ENCODE data around the gene KAT7. TPM values are rescaled to one million over a fixed set of nuclear protein-coding genes. Genes with fewer than 3 reads are reported as not detected.

KAT7 gene
- polyA plus RNA-seq (2012; ENCODE audit: insufficient read depth, insufficient read length) = 53.9 TPM

DNA sequence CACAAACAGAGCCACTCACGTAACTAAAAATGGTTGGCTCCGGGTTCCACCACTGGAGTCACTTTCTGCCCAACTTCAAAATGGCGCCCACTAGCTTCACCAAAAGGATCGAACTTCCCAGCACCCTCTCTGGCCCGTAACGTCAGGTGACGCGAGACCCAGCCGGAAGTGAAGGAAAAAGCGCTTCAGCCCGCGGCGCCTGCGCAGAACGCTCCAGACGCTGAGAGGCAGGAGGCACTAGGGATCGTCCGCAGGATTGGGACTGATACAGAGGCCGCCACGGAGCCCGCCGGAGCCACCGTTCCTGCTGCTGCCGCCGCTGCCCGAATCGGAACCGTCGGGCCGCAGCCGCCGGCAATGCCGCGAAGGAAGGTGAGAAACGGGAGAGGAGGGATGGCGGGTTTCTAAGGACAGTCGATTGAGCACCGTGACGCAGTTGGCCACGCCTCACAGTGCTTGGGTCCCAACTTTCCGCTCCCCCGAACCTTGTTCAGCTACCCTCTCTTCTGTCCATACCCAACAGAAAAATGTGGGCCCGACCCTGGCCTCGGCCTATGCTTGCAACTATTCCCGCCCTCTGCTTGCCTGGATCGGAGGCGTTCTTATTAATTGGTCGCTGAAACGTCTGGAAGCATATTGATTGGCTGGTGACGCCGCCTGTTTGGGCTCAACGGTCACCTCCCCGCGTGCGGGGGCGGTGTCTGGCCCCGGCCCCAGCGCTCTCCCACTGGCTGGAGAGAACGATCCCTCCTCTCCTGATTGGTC lies at the start of gene KAT7:
Gene KAT7, plus strand, starts transcription at position 204 of the 765 bp plus-strand sequence. Its CDS starts 154 bp downstream, at position 358.
- peak; percentile 100 for DNase-seq (ENCODE audit: low read depth, low spot score)
- peak within 1 kb of the TSS; percentile 97 for H3K4me3 ChIP-seq (ENCODE audit: low read length)

DNA sequence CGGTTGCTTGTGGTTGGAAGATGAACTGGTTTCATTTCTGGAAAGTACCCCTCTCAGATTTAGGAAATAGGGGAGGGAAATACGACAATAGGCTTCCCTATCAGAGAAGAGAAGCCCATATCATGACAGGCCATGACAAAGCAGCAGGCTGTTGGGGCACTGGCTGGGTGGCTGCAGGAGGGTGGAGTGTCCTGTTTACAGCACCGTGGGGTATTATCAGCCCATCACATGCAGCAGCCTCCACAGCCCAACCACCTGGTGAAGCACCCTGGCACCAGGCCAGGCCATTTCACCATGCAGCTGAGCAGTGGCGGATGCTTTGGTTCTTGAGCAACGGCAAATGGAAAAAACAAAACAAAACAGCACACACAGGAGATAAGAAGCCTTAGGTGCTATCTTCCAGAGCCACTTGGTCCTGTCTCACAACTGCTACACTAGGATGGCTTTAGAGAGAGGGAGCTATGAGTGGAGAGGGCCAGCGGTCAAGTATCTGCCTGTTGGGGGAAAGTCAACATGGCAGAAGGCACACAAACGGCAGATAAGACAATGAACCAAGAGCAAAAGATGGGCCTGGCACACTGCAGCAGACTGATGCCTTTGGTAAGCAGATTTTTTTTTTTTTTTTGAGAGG lies 48.7 kb upstream of the KAT7 start:
- peak overlapping the region; percentile 79 for H3K4me3 ChIP-seq (ENCODE audit: low read length)
- DNase-seq (ENCODE audit: low read depth, low spot score) = peak; percentile 99

DNA sequence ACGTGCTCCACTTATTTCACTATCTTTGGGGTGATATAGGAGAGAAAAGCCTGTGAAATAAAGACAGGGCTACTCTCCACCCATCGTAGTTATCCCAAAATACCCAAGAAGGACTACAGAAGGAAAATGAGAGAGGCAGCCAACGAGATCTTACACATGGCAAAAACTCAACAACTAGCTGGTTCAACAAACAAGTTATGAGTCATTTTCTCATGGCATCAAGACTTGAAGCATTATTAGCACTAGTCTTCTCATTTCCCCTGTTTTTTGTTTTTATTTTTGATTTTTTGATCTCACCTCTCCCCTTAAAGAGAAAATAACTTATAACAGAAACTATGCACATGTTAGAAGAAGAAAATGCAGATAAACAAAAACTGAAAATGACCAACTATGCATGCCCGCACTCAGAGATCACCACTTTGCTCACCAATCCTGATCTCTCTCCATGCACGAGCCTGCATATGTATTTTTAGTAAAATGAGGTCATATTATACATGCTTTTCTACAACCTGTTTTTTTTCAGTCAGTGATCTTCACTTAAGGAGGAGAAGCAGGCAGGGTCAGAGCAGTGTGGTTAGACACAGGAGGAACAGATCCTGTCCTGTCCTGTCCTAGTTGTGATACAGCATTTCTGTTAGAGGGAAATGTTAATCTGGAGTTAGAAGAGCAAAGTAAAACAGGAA lies 47.3 kb upstream of the KAT7 start:
- H3K4me3 ChIP-seq (ENCODE audit: low read length) = peak overlapping the region; percentile 79
- no peak for DNase-seq (ENCODE audit: low read depth, low spot score)

DNA sequence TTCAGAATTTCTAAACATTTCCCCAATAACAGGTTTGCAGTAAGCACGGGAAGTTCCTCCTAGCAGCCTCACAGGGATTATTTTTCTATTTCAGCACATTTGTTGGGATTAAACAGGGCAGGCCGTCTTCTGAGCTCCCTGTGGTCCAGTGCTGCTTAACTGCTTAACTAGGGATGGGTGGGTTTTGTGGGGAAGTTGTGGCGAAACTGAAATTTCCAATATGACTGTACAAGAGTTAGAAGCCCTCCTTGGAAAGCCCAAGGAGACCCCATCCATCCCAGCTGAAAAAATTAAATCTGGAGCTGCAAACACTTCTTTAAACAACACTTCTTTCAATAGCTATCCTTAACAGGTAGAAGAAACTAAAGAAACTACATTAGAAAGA lies 46.8 kb upstream of the KAT7 start:
- DNase-seq (ENCODE audit: low read depth, low spot score) = no peak
- peak overlapping the region; percentile 79 for H3K4me3 ChIP-seq (ENCODE audit: low read length)

DNA sequence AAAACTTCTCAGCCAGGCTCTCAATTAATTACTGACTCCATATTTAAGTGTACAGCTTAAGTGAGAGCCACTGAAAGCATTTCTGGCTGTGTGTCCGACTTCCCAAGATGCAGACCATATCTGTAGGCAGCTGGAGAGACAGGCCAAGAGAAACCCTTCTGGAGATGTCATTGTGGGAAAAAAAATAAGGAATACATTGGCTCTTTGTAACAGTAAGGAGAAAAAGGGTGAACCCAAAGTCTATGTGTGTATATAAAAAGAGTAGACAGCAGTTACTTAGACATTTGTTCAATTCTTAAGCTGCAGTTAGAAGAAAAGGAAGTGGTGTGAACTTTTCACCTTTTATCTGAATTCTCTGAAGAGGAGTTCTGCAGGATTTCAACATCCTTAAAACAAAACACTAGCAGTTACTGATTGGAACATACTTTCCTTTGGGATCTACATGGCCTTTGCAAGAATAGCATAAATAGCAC lies 46.3 kb upstream of the KAT7 start:
- peak; percentile 73 for DNase-seq (ENCODE audit: low read depth, low spot score)
- H3K4me3 ChIP-seq (ENCODE audit: low read length) = peak overlapping the region; percentile 79

DNA sequence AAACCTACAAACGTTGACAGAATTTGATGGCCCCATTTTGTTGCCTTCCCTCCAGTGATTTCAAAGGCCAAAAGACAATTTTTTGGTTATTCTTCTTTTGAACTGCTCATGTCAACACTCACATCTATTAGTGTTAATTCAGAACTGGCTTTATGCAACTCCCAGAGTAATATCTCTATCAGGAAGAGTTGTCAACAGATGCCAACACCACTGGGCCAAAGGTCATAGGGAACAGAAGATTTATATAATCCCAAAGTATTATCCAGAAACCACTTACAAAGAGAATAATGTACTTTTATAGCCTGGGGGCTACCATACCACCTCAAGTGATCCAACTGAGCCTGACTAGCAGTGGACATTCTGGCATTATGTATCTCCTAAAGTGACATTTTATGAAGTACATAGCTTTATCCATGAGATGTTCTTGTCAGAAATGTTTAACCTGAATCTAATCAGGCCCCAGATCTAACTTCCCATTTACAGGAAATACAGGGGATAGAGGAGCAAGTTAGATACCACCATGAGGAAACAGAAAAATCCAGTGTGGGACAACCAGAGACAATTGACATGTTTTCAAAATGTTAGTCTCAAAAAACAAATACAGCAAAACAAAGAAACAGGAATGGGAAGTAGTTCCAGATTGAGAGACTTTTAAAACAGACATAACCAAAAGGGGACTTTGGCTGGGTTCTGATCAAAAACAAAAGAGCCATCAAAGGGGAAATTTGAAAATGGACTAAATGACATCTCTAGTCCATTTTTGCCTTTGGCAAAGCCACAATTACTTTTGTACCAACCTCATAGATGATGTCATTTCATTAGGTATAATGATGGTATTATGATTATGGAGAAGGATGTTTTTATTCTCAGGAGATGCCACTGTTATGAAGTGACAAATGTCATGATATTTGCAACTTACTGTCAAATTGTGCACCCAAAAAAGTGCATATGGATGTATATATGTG lies 43.0 kb upstream of the KAT7 start:
- H3K4me3 ChIP-seq (ENCODE audit: low read length) = no peak overlapping the region; the same call in 1 of the 2 replicates
- DNase-seq (ENCODE audit: low read depth, low spot score) = no peak

DNA sequence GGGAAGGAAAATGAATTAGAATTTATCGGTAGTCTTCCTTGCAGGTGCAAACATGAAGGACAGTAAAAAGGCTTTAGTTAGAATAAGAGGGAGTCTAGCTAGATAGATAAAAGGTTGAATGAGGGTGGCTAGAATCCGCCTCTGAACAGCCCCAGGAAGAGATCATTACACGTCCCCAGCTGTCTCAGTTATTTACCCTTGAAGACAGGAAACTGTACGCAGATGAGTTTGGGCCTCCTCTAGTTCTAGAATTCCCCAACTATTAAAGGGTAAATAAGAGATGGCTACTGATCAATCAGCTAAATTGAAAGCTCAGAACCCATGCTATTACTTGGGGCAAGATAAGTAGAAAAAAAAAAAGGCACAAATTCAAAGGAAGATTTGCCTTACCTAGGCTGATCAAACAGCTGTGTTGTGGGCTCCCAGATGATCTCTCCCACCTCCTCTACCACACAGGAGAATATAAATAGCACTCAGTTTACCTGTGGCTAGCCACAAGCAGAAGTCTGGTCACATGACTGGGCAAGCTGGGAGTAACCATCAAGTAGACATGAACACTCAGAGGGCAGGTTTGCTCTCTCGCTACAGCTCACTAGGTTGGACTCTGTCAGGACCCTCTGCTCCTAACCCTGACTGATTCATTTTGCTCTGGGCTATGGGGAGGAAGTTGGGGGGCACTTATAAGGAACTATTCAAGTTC lies 41.5 kb upstream of the KAT7 start:
- peak; percentile 76 for DNase-seq (ENCODE audit: low read depth, low spot score)
- peak overlapping the region; percentile 32 for H3K4me3 ChIP-seq (ENCODE audit: low read length)

DNA sequence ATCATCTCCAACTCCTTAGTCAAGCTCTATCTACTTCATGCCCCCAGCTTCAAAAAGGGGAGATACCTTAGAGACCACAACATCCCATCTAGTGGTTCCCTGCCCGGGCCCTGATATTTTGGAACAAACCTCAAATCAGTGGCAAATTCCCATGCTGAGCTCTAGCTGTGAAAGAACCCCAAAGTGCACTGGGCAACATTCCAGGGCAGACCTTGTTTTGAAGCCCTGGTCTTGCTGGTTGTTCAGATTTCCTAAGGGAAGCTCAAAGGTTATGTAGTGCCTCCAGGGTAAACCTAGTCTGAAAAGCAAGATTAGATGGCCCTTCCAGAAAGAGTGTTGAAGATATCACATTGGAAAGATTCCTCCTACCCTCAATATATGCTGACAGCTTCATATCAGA lies 40.8 kb upstream of the KAT7 start:
- H3K4me3 ChIP-seq (ENCODE audit: low read length) = peak overlapping the region; percentile 32
- DNase-seq (ENCODE audit: low read depth, low spot score) = no peak

DNA sequence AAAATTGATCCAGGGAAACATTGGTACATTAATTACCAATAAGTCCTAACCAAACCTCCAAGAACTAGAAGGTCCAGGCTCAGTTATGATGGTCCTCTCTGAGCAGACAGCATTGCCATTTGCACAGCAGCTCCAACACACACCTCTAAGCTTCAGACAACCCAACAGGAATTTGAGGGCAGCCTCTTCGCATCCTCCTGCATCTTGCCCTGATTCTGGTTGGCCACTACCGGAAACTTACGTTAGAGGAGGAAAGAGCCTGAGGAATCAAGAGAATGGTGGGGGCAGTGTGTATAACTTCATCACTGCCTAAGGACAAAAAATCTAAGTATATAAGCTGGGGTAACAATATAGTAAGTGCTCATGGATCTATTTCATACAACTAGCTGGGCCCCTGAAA lies 40.3 kb upstream of the KAT7 start:
- H3K4me3 ChIP-seq (ENCODE audit: low read length) = peak overlapping the region; percentile 32
- peak; percentile 84 for DNase-seq (ENCODE audit: low read depth, low spot score)

DNA sequence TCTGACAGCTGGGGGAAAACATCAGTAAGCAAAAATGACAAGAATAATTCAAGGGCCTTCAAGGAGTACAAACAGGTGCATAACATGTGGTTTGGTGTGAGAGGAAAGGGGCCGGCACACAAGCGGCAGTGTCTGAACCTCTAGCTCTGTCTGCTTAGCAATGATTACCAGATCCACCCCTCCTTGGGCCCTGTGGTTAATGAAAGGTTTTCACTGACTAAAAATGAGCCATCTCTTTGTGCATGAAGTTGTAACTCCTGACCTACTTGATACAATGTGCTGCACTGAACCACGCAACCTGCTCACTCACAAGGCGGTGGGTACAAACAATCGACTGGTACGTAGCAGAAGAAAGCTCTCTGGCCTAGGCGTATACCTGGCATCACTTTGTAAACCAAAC lies 39.7 kb upstream of the KAT7 start:
- peak; percentile 97 for DNase-seq (ENCODE audit: low read depth, low spot score)
- H3K4me3 ChIP-seq (ENCODE audit: low read length) = peak overlapping the region; percentile 28

DNA sequence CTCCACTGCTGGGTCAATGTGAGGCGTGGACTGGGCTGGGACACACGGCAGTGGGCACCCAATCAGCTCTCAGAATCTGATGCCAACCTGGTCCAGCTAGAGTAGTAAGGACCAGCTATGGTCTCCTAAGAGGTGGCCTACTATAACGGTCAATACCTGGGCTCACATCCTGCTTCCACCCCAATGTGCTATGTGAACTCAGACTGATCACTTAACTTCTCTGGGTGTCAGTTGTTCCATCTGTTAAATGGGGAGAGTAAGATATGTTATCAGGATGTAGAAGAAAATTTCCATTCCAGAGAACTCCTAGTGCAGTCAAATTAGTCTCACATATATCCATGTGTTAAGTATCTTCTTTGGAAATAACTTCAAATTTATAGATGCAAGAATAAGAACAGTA lies 38.8 kb upstream of the KAT7 start:
- DNase-seq (ENCODE audit: low read depth, low spot score) = no peak
- no peak overlapping the region for H3K4me3 ChIP-seq (ENCODE audit: low read length)

DNA sequence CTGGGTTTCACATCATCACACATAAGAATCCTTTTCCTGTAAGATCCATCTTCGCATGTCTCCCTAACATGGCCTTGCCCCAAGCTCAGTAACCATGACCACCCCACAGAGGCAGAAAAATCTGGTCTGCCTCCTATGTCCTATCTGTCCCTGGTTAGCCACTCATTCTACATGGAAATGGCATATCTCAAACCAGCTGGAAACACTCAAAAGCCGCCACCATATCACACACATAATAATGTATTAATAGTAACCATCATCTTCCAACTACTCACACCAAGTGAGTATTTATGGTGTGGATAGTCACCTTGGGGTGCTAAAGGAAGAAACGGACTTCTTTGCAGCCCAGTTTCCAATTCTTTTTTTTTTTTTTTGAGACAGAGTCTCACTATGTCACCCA lies 36.0 kb upstream of the KAT7 start:
- DNase-seq (ENCODE audit: low read depth, low spot score) = no peak
- no peak overlapping the region for H3K4me3 ChIP-seq (ENCODE audit: low read length)

DNA sequence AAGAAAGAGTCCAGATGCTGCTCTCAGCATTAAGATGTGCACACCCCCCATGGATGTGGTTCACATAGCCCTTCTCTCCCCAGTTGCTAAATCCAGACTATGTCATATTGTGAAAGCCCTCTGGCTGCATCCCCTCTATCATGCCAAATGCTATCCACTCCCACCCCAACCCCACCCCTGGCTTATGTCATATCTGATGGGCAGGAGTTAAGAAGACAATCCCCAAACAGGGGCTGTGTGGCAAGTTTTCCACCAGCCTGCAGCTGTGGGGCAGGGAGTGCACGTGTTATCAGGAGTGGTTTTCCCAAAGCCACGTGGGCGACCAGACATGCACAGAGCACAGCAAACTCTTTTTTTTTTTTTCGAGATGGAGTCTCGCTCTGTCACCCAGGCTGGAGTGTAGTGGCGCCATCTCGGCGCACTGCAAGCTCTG lies 34.5 kb upstream of the KAT7 start:
- DNase-seq (ENCODE audit: low read depth, low spot score) = peak; percentile 75
- no peak overlapping the region for H3K4me3 ChIP-seq (ENCODE audit: low read length)

DNA sequence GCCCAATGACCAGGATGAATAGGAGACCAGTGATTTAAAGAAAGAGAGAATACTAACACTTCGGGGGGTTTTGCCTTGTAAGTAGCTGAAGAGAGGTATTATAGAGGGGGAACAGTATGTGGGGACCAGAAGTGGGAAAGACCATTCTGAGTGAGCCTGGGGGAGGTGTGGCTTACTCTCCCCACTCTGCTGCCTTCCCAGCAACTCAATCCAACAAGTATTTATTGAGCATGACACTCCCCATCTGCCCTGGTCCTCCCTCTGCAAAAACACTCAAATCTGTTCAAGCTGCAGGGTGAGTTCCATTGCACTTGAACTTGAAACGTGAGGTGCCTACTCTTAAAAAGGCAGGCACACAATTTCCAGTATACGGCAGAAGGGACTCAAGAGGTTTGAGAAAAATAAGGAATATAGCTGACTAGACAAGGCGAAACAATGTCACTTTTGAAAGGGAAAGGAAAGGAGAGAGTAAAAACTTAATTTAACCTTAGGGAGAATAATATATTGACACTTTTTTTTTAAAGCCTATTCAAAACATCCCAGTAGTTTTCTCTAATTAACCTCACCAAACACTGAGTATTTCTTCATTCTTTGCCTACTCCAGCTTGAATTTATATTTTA lies 32.7 kb upstream of the KAT7 start:
- no peak for DNase-seq (ENCODE audit: low read depth, low spot score)
- no peak overlapping the region for H3K4me3 ChIP-seq (ENCODE audit: low read length)

DNA sequence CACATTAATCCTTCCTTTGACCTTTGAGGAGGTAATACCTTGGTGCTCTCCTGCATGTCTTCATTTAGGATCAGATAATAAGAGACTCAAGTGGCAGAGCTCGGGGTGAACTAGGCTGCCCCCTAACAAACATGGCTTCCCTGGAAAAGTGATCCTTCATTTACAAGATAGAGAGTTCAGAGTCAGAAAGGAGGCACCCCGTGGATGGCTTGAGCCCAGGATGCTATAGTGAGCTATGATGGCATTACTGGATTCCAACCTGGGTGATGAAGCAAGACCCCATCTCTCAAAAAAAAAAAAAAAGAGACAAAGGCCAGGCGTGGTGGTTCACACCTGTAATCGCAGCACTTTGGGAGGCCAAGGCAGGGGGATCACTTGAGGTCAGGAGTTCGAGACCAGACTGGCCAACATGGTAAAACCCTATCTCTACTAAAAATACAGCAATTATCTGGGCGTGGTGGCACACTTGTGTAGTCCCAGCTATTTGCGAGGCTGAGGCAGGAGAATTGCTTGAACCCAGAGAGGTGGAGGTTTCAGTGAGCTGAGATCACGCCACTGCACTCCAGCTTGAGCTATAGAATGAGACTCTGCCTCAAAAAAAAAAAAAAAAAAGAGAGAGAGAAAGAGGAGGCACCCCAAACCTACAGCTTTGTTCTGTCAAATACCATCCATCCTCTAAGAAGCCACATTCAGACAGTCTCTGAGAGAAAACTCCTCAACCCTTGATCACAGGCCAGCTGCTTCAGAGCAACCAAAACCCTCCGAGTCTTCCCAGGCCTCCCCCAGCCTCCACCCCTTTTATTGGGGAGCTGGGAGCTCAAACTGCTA lies 31.9 kb upstream of the KAT7 start:
- no peak for DNase-seq (ENCODE audit: low read depth, low spot score)
- no peak overlapping the region for H3K4me3 ChIP-seq (ENCODE audit: low read length)

DNA sequence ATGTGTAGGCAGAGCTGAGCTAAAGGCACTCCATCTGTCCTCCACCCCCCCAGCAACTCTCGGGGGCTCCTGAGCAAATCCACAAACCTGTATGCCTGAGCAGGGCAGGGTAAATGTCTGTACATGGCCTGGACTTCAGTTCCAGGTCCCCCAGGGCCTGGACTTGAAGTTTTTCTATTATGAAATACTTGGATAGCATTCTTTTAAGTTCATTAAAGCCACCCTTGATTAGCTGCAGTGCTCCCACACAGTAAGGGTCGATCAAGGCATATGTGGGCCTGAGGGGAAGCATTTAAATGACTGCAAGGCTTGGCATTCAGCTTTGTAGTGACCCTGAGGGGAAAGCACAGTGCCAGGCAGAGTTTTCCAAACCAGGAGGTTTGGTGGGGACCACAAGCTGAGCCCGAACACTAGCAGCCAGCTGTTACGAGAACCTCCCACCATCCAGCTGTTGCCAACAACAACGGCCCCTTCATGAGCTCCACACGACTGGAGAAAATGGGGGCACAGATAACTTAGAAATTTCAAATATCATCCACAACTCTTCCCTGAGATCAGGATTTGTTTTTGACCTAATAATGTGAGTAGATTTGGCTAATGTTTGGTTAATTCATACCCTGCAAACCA lies 31.2 kb upstream of the KAT7 start:
- no peak for DNase-seq (ENCODE audit: low read depth, low spot score)
- no peak overlapping the region for H3K4me3 ChIP-seq (ENCODE audit: low read length)
